Measurements from ENCODE around the gene C17orf67.
"Not testable (repeated sequence)": the region's sequence is repeated elsewhere in the genome, so short reads cannot be mapped to it uniquely, and the experiment has no call there.

The C17orf67 gene

DNA sequence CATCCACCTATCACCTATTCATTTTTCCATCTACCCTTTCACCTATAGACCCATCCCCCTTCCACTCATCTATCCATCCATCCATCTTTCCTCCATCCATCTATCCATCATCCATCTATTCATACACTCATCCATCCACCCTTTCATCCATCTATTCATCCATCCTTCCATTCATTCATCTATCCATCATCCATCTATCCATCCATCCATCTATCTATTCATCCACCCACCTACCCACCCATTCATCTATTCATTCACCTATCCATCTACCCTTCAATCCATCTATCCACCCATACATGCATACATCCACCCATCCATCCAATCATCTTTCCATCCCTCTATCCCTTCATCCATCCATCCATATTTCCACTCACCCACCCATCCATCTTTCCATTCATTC, 63.3 kb downstream of the C17orf67 start:
- no peak for DNase-seq

DNA sequence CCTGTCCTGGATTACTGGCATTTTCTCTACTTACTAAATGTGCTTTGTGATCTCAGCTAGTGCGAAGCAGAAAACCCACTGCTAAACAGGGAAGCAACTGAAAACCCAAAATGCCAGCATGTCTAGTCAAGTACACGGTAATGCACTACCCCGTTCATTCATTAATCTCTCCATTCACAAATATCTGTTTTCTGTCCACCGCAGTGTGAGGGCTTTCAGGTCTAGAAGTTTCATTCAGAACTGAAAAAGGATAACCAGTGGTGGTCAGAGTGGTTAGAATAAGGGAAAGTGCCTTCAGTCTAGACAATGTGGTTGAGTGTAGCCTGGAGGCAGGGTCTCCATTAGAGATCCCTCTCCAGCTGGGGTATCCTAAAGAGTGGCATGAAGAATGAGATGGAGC, 68.3 kb downstream of the C17orf67 start:
- DNase-seq: no peak

DNA sequence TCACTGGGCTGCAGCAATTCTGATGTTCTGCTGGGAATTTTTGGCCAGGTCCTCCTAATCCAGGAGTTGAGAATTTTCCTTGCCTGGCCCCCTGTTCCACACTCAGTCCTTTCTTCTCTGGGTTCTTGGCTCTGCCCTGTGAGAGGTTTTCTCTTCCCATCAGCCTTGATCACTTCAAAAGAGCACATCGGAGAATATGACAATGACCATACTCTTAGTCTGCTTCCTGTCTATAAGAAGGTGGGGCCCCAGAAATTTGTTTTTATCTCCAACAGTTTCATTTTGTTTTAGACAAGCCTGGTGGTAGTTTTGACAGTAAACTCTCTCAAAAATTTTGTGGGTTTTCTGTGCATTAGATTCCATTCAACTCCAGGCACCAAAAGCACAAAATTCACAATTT, 70.7 kb downstream of the C17orf67 start:
- no peak for DNase-seq

DNA sequence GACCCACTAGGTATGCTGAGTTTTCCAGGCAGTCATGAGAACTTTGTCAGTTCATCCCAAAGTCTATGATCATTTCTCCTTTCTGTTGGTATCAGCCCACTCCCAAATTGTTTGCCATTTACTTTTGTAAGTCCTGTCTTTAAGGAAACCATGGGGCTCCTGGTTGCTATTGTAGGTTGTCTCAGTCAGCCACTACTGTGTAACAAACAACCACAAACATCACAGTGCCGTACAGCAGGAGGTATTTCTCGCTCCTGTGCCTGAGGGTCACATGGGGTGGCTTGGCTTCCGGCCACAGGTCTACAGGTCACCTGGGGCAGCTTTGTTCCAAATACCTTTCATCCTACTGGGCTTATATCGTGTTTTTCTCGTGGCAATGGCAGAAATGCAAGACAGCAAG, 71.6 kb downstream of the C17orf67 start:
- DNase-seq: no peak

DNA sequence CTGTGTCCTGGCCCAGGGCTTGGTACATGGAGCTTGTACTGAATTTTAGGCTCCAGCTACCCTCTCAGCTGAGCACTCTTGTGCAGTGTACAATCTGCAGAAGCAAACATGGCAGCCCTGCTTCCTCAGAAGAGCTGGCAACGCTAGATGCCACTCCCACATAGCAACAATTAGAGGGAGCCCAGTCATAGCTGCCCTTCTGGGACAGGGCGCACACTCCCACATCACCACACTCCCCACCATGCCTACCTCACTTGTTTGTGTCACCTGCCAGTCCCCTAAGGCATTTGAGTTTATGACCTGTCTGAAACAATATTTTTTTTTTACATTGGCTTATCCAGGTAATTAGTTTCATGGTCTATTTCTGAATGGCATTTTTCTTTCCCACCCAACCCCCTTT, 72.3 kb downstream of the C17orf67 start:
- DNase-seq: no peak

DNA sequence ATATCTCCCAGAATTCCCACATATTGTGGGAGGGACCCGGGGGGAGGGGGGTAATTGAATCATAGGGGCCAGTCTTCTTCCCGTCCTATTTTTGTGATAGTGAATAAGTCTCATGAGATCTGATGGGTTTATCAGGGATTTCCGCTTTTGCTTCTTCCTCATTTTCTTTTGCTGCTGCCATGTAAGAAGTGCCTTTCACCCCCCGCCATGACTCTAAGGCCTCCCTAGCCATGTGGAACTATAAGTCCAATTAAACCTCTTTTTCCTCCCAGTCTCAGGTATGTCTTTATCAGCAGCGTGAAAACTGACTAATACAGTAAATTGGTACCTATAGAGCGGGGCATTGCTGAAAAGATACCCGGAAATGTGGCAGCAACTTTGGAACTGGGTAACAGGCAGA, 76.1 kb downstream of the C17orf67 start:
- DNase-seq: not testable (repeated sequence)

DNA sequence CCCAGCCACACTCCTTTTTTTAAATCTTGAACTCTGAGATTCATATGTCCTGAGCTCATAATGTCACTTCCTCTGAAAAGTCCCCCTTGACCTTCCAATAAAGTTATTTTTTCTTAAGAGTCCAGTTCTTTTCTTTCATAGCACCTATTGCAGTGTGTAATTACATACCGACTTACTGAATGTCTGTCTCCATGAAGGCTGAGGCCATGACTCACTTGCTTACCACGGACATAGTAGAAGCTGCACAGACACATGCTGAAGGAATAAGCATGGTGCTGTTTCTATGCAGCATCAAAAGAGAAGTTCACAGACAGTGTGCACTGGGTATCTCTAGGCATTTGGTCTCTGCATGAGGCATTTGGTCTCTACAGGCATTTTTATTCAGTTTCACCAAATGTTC, 77.2 kb downstream of the C17orf67 start:
- no peak for DNase-seq

DNA sequence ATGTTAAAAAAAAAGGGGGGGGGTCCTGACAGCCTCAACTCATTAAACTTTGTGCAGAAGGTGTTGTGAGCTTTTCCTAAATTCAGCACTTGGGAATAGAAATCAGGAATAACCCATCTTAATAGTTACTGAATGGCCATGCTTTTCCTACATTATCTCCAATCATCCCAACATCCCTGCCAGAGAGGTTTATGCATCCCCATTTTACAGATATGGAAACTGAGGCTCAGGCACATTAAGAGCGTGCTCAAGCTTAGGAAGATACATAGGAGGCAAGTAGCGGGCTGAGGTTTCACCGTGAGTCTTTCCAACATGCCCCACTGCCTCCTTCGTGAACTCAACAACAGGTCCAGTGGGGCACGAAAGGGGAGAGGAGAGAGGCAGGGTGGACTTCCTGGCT, 78.4 kb downstream of the C17orf67 start:
- no peak for DNase-seq

DNA sequence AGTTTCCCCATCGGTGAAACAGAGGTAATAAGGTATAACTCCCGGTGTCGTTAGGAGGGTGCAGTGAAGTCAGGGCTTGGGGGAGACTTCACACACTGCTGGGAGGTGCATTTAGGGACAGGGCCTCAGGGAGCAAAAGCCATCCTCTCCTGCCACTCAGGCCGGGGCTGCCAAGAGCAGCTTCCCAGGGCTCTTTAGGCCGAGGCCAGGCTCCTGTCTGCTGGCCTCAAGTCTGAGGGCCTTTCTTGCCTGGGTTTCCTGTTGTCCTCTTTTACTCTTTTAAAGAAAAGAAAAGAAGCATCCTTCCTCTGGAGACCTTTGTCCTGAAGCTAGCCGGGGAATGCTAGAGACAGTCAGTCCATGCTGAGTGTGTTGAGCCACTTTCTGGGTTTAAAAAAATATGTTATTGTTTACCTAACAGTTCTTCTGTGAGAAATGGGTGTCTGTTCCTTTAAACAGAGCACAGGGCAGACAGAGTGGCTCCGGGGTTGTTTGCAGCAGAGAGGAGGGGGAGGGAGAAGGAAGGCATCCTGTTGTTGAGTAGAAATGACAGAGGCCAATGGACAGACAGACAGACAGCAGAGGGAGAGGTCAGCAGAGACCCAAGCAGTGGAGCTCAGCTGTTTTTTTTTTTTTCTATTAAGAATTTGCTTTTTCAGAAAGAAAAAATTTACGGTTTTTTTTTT, 79.1 kb downstream of the C17orf67 start:
- DNase-seq: no peak

DNA sequence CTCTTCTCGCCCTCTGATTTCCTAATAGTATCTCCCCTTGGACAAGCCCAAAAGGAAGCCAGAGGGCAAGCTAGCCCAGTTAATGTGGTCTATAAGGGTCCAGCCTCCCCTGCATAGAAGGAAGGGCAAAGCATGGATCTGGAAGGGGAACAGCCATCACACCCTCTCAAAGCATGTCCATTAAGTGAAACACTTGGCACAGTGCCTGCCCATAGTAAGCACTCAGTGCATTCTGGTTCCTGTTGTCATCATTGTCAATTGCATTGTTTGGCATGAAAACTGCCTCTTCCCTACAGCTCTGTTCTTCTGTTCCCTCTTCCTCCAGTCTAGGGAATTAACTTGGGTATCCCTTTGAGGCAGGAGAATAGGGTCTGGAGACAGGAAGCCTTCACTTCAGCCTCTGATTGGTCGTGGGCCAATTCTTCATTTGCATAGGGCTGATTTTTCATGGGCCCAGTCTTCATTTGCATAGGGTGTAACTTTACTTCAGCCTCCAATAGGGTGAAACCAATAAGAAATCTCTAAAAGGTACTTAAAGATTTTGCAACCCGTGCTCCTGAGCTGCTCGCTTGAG, 81.4 kb downstream of the C17orf67 start:
- no peak for DNase-seq

DNA sequence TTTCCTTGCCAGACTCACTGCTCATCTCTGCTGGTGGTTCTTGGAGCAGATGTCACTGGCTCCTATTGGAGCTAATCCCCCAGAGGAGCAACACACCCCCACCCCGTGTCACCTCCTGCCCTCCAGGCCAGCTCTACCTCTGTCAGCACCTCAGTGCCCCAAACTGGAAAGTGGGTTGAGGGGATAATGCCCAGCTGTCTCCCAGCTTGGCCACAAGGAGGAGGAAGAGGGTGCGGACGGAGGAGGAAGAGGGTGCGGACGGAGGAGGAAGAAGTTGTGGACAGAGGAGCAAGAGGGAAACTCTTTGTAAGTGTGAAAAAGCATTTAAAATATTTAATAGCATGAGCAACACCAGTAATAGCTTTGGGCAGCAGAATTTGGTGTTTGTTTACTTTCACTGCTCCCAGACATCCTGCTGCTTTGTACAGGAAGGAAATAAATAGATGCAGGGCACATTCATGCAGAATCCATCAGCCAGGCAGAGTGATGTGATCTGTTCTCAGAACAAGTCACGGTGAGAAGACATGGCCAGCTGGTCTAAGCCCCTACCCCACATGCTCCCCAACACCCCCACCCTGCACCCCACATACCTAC, 82.5 kb downstream of the C17orf67 start:
- no peak for DNase-seq

DNA sequence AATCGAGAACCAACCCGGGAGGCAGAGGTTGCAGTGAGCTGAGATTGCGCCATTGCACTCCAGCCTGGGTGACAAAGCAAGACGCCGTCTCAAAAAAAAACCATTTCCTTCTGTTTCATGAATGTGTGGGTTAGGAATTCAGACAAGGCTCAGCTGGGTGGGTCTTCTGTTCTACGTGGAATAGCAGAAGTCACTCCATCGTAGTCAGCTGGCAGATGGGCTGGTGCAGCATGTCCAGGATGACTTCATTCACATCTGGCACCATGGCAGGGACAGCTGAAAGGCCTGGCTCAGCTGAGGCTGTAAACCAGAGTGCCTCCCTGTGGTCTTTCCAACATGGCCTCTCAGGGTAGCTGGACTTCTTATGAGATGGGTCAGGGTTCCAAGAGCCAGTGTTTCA, 89.0 kb downstream of the C17orf67 start:
- DNase-seq: no peak

DNA sequence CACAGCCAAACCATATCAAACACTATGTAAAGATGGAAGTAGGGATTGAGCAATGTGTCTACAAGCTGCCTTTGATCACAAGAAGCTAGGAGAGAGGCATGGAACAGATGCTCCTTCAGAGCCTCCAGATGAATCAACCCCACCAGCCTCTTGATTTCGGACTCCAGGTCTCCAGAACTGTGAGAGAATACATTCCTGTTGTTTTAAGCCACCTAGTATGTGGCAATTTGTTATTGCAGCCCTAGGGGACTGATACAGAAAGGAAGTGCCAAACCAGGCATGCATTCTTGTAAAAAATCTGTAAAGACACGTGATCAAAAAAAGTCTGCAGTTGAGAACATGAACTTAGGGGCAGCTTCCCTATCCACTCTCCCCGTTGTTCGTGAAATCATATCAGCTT, 91.1 kb downstream of the C17orf67 start:
- no peak for DNase-seq

Measured in activated naive CD4-positive, alpha-beta T cell treated with Interleukin-2 at 50 U/mL for 16 hours (primary cell).